HG02943 (cell line): ENCODE results near the gene STMND1.

Experiments
- ATAC-seq: cut with Tn5 transposase; IDR thresholded peaks from one replicate; pipeline ENCODE4 v1.9.1; 2021; ENCODE audit warnings: mild to moderate bottlenecking, low read depth, moderate library complexity; ENCODE audit not compliant: unreplicated experiment

STMND1 gene

GRCh38 chr6:17096652-17097051, 5.2 kb upstream of the STMND1 start:
- ATAC-seq = no peak

- ATAC-seq = no peak
These were observed 3.9 kb upstream of the STMND1 start for GRCh38 chr6:17097982-17098381.

- ATAC-seq = no peak
These were observed 3.3 kb upstream of the STMND1 start for GRCh38 chr6:17098538-17098937.

- no peak for ATAC-seq
These were observed 2.3 kb upstream of the STMND1 start for GRCh38 chr6:17099401-17100059.

- ATAC-seq = no peak
These were observed 1.0 kb upstream of the STMND1 start for GRCh38 chr6:17100806-17101205.

GRCh38 chr6:17102258-17102870, 514 bp downstream of the STMND1 start:
- ATAC-seq = no peak

GRCh38 chr6:17103715-17104114, 1.9 kb downstream of the STMND1 start:
- no peak for ATAC-seq

- ATAC-seq = no peak
These were observed 6.0 kb downstream of the STMND1 start for GRCh38 chr6:17107863-17108262.

- no peak for ATAC-seq
These were observed 13.6 kb downstream of the STMND1 start for GRCh38 chr6:17115251-17116116.

- ATAC-seq = no peak
These were observed 14.2 kb downstream of the STMND1 start for GRCh38 chr6:17116117-17116440.

- no peak for ATAC-seq
These were observed 18.2 kb downstream of the STMND1 start for GRCh38 chr6:17120019-17120418.

- ATAC-seq = no peak
These were observed 23.6 kb downstream of the STMND1 start for GRCh38 chr6:17125407-17125806.

- no peak for ATAC-seq
These were observed 28.9 kb downstream of the STMND1 start for GRCh38 chr6:17130786-17131185.

- no peak for ATAC-seq
These were observed 31.1 kb downstream of the STMND1 start for GRCh38 chr6:17132967-17133366.

- ATAC-seq = no peak
These were observed 36.2 kb downstream of the STMND1 start for GRCh38 chr6:17138033-17138432.

GRCh38 chr6:17144016-17144415, 42.2 kb downstream of the STMND1 start:
- ATAC-seq = no peak

GRCh38 chr6:17149571-17149970, 47.7 kb downstream of the STMND1 start:
- ATAC-seq = no peak

GRCh38 chr6:17150096-17150495, 48.2 kb downstream of the STMND1 start:
- no peak for ATAC-seq

- ATAC-seq = no peak
These were observed 50.0 kb downstream of the STMND1 start for GRCh38 chr6:17151888-17152287.

- ATAC-seq = no peak
These were observed 50.9 kb downstream of the STMND1 start for GRCh38 chr6:17152703-17153102.

GRCh38 chr6:17156112-17156921, 54.5 kb downstream of the STMND1 start:
- no peak for ATAC-seq
